Measurements from ENCODE around the gene SNPH. TPM values are rescaled to one million over a fixed set of nuclear protein-coding genes. Genes with fewer than 3 reads are reported as not detected.

The SNPH gene
- total and polyA plus RNA-seq, 8 donors = 1.1 to 4.3 (median 2.5) TPM

GRCh38 chr20:1252416-1252815, 13.7 kb upstream of the SNPH start:
- Histone ChIP-seq H3K36me3 (no peaks in the 10 kb centered on the region), H3K27me3 (peaks cover 0 to 12% (median 3%) of the 10 kb centered on the region in 4 donors), H3K27ac (no peak overlapping the region), H3K4me1 (no peaks in the 10 kb centered on the region), H3K4me3 (no peak overlapping the region), H3K9me3 (no peaks in the 10 kb centered on the region)
- TF ChIP-seq CTCF (IDR thresholded peaks at IDR 0.05) = no peak
- DNase-seq = no peak
- FAIRE-seq = no peak
- ATAC-seq = no peak
- WGBS, 2 donors = 78 to 80% methylated on average over 3 of the region's 3 CpGs
- intact Hi-C loops (cut with DNase I) = no loop called here

- Histone ChIP-seq H3K27ac (no peak overlapping the region), H3K4me3 (no peak overlapping the region), H3K9me3 (no peaks in the 10 kb centered on the region), H3K36me3 (no peaks in the 10 kb centered on the region), H3K27me3 (peaks cover 0 to 14% (median 3%) of the 10 kb centered on the region in 4 donors), H3K4me1 (no peaks in the 10 kb centered on the region)
- 70 to 71% methylated on average over 2 of the region's 2 CpGs for WGBS, 2 donors
- TF ChIP-seq CTCF (IDR thresholded peaks at IDR 0.05) = no peak
- no peak for ATAC-seq
- FAIRE-seq = no peak
- DNase-seq = no peak
- intact Hi-C loops (cut with DNase I) = no loop called here
These were observed 11.8 kb upstream of the SNPH start for GRCh38 chr20:1254254-1254653.

GRCh38 chr20:1255675-1256074, 10.4 kb upstream of the SNPH start:
- no peaks in the 10 kb centered on the region for H3K9me3 ChIP-seq
- DNase-seq = no peak
- intact Hi-C loops (cut with DNase I) = no loop called here
- FAIRE-seq = no peak
- no peak overlapping the region for H3K27ac ChIP-seq
- no peak overlapping the region for H3K4me3 ChIP-seq
- no peak for TF ChIP-seq CTCF (IDR thresholded peaks at IDR 0.05)
- ATAC-seq = no peak
- WGBS, 2 donors = 77 to 85% methylated on average over 2 of the region's 2 CpGs
- H3K27me3 ChIP-seq = peaks cover 0 to 14% (median 3%) of the 10 kb centered on the region in 4 donors
- no peaks in the 10 kb centered on the region for H3K4me1 ChIP-seq
- H3K36me3 ChIP-seq = no peaks in the 10 kb centered on the region

GRCh38 chr20:1263853-1264252, 2.2 kb upstream of the SNPH start:
- no peak for TF ChIP-seq CTCF (IDR thresholded peaks at IDR 0.05)
- H3K9me3 ChIP-seq = no peaks in the 10 kb centered on the region
- FAIRE-seq (no peak), DNase-seq (no peak), ATAC-seq (no peak)
- WGBS, 2 donors = 78 to 88% methylated on average over 1 of the region's 1 CpG
- no peak overlapping the region for H3K4me3 ChIP-seq
- H3K27ac ChIP-seq = no peak overlapping the region
- H3K4me1 ChIP-seq = peaks cover 0 to 4% (median 0%) of the 10 kb centered on the region in 3 donors
- intact Hi-C loops (cut with DNase I) = no loop called here
- H3K36me3 ChIP-seq = no peaks in the 10 kb centered on the region
- H3K27me3 ChIP-seq = peaks cover 0 to 5% (median 0%) of the 10 kb centered on the region in 4 donors

GRCh38 chr20:1264727-1265126, 1.4 kb upstream of the SNPH start:
- H3K27me3 ChIP-seq = peaks cover 0 to 5% (median 0%) of the 10 kb centered on the region in 4 donors
- ATAC-seq (no peak), DNase-seq (no peak), FAIRE-seq (no peak)
- no peak overlapping the region for H3K4me3 ChIP-seq
- intact Hi-C loops (cut with DNase I) = no loop called here
- WGBS, 2 donors = 67 to 86% methylated on average over 2 of the region's 2 CpGs
- H3K9me3 ChIP-seq = no peaks in the 10 kb centered on the region
- no peaks in the 10 kb centered on the region for H3K36me3 ChIP-seq
- H3K27ac ChIP-seq = no peak overlapping the region
- TF ChIP-seq CTCF (IDR thresholded peaks at IDR 0.05) = no peak
- H3K4me1 ChIP-seq = peaks cover 0 to 4% (median 0%) of the 10 kb centered on the region in 3 donors
